GM12872 (cell line): Measurements from ENCODE around the gene OR6C1.

ENCODE experiments used
- TF ChIP-seq, protein P1 (sequence below): IDR thresholded peaks from 3 replicates; pipeline ENCODE4 v1.5.1; 2011; ENCODE audit warnings: low read depth, mild to moderate bottlenecking, low read length, moderate library complexity; ENCODE audit not compliant: insufficient read depth

The OR6C1 gene

GRCh38 chr12:55362675-55363074 lies 48.5 kb downstream of the OR6C1 start, which contains the start of gene OR6C75:
Gene OR6C75 (plus strand): TSS chr12:55362975. CDS start chr12:55365111, 2,136 bp downstream.
- TF ChIP-seq, protein P1, sequence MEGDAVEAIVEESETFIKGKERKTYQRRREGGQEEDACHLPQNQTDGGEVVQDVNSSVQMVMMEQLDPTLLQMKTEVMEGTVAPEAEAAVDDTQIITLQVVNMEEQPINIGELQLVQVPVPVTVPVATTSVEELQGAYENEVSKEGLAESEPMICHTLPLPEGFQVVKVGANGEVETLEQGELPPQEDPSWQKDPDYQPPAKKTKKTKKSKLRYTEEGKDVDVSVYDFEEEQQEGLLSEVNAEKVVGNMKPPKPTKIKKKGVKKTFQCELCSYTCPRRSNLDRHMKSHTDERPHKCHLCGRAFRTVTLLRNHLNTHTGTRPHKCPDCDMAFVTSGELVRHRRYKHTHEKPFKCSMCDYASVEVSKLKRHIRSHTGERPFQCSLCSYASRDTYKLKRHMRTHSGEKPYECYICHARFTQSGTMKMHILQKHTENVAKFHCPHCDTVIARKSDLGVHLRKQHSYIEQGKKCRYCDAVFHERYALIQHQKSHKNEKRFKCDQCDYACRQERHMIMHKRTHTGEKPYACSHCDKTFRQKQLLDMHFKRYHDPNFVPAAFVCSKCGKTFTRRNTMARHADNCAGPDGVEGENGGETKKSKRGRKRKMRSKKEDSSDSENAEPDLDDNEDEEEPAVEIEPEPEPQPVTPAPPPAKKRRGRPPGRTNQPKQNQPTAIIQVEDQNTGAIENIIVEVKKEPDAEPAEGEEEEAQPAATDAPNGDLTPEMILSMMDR = no peak

GRCh38 chr12:55365086-55365485 lies 50.9 kb downstream of the OR6C1 start:
- TF ChIP-seq, protein P1 = no peak
